RWPE2 (cell line): ENCODE results near the gene ZNF138.

ENCODE experiments used
- ATAC-seq: fragments of 200-7000 bp; cut with Tn5 transposase; 3 replicates; pipeline ENCODE4 v1.9.1; 2021; ENCODE audit warnings: low read depth
- DNase-seq: peaks from one replicate; pipeline ENCODE4 v3.0.0-alpha.2; 2020; ENCODE audit warnings: low spot score
- H3K27ac ChIP-seq: fragments of 450-650 bp; 2 replicates; pipeline ENCODE4 v1.5.1; 2017; ENCODE audit warnings: mild to moderate bottlenecking; ENCODE audit not compliant: poor library complexity, severe bottlenecking
- H3K27me3 ChIP-seq: fragments of 250-450 bp; sonication (Bioruptor Pico); 2 replicates; pipeline ENCODE4 v1.5.1; 2021; ENCODE audit warnings: mild to moderate bottlenecking, moderate library complexity; ENCODE audit not compliant: insufficient read depth, poor library complexity, severe bottlenecking
- H3K36me3 ChIP-seq: fragments of 250-450 bp; sonication (Bioruptor Pico); 2 replicates; pipeline ENCODE4 v1.5.1; 2020; ENCODE audit warnings: low read depth, mild to moderate bottlenecking, moderate library complexity
- H3K4me1 ChIP-seq: fragments of 250-450 bp; sonication (Bioruptor Pico); 2 replicates; pipeline ENCODE4 v1.5.1; 2021; ENCODE audit warnings: mild to moderate bottlenecking, moderate library complexity; ENCODE audit not compliant: insufficient read depth, poor library complexity, severe bottlenecking
- H3K4me3 ChIP-seq: fragments of 250-450 bp; sonication (Bioruptor Pico); 2 replicates; pipeline ENCODE4 v1.5.1; 2021; ENCODE audit warnings: mild to moderate bottlenecking, moderate library complexity; ENCODE audit not compliant: severe bottlenecking
- H3K9me3 ChIP-seq: fragments of 250-450 bp; sonication (Bioruptor Pico); 2 replicates; pipeline ENCODE4 v1.5.1; 2021; ENCODE audit warnings: mild to moderate bottlenecking, moderate library complexity; ENCODE audit not compliant: severe bottlenecking
- TF ChIP-seq, protein P1 (sequence below): fragments of 450-650 bp; IDR thresholded peaks from one replicate; pipeline ENCODE4 v1.5.1; 2017; ENCODE audit warnings: mild to moderate bottlenecking, moderate library complexity; ENCODE audit not compliant: poor library complexity, severe bottlenecking

Gene ZNF138

DNA sequence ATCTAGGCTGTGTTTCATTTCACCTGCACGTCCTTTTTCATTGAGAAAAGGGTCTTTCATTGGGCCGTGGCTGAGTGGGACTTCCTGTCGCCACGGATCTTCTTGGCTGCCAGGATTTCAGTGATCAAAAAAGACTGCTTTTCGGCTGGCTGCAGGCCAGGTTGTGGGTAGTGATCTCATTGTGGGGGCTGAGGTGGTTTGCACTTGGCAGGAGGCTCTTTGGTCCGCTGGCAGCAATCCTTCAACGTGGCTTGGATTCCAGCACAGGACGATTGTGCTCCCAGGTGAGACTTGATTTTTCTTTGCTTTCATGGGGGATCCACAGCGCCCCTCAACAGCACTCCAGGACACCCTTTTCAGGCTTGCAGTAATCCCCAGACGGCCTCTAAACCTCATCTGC is 79.9 kb downstream of the ZNF138 start:
- Histone ChIP-seq H3K27me3 (no peaks in the 10 kb centered on the region), H3K27ac (no peak overlapping the region), H3K9me3 (peaks cover 2% of the 10 kb centered on the region), H3K4me3 (no peak overlapping the region), H3K4me1 (no peaks in the 10 kb centered on the region), H3K36me3 (no peaks in the 10 kb centered on the region)
- DNase-seq (no peak), ATAC-seq (no peak)
- TF ChIP-seq, protein P1, sequence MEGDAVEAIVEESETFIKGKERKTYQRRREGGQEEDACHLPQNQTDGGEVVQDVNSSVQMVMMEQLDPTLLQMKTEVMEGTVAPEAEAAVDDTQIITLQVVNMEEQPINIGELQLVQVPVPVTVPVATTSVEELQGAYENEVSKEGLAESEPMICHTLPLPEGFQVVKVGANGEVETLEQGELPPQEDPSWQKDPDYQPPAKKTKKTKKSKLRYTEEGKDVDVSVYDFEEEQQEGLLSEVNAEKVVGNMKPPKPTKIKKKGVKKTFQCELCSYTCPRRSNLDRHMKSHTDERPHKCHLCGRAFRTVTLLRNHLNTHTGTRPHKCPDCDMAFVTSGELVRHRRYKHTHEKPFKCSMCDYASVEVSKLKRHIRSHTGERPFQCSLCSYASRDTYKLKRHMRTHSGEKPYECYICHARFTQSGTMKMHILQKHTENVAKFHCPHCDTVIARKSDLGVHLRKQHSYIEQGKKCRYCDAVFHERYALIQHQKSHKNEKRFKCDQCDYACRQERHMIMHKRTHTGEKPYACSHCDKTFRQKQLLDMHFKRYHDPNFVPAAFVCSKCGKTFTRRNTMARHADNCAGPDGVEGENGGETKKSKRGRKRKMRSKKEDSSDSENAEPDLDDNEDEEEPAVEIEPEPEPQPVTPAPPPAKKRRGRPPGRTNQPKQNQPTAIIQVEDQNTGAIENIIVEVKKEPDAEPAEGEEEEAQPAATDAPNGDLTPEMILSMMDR = no peak

DNA sequence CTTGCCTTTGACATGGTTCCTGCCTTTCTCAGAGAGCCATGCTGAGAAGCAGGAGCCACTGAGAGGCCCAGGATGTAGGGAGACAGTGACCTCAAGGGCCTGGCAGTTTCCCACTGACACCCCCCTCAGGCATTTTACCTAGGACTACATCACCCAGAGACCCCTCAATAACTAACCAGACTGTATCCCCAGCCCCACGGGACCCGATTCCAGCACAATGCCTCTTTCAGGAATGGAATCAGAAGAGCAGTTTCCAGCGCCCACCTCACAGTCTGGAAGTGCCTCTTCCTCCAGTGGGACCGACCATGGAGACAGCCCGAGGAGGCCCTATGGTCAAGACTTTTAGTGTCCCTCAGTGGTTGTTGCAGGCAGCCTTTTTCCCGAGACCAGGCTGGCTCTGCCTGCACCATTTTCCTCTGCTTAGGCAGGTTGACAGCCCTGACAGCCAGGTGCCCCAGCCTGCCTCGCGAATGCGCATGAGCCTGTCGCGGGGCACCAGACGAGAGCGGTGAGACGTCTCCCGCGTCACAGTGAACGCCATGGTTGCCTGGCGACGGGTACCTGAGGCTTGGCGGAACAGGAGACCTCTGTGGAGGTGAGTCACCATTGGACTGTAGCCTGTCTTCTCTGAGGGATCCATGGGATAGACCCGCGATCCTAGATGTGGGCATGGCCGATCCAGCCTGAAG is 80.5 kb downstream of the ZNF138 start:
- H3K27ac ChIP-seq = no peak overlapping the region
- no peak overlapping the region for H3K4me3 ChIP-seq
- H3K27me3 ChIP-seq = no peaks in the 10 kb centered on the region
- DNase-seq (no peak), ATAC-seq (no peak)
- TF ChIP-seq, protein P1 = no peak
- H3K4me1 ChIP-seq = no peaks in the 10 kb centered on the region
- peaks cover 4% of the 10 kb centered on the region for H3K9me3 ChIP-seq
- no peaks in the 10 kb centered on the region for H3K36me3 ChIP-seq

DNA sequence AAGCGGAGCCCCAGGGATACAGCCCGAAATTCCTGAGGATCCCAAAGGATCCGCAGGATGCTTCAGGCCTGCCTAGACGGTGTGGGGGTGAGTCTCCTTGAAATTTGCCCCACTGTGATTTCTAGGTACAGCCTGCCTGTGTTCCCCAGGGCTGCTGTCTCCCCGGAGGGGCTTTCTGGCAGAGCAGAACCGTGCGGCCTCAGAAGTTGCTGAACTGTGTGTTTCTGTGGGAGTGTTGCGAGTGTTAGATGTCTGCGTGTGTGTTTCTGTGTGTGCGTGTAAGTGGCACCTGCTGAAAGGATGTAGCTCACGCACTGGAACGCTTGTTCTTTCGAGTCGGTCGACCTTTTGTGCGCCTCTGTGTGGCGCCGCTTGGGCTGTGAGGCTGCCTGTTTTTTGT is 81.0 kb downstream of the ZNF138 start:
- Histone ChIP-seq H3K4me3 (no peak overlapping the region), H3K27me3 (no peaks in the 10 kb centered on the region), H3K4me1 (no peaks in the 10 kb centered on the region), H3K27ac (no peak overlapping the region), H3K36me3 (no peaks in the 10 kb centered on the region), H3K9me3 (peaks cover 4% of the 10 kb centered on the region)
- TF ChIP-seq, protein P1 = no peak
- DNase-seq (no peak), ATAC-seq (no peak)

DNA sequence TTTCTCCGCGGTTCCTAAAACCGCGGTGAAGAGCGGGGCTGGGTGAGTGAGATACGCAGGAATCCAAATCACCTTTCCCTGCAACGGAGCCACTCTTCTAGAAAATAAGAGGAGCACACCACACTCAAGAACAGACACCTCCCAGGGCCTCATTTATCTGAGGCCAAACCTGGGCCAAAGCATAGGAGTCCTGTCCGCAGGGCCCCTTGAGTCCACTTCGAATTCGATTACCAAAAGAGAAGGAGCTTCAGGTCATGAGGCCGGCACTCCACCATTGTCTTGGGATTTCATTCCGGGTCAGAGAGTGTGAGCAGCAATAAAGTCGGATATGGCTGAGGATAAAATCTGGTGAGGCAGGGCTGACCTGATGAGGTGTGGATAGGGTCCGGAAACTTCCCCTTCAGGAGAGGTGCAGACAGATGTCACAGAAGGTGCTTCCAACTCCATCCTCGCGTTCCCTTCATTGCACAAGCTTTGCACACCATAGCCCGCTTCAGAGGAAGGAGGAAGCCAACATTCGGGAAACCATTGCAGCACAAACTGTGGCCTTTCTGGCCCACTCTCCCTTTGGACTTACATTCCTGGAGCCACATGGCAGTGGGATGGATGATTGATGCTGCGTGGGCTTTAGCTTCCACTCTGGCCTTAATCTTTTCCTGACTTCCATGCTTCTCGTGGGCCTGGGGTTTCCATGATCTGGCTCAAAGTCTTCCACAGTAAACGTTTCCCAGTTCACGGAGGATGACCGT is 81.6 kb downstream of the ZNF138 start:
- Histone ChIP-seq H3K4me1 (no peaks in the 10 kb centered on the region), H3K9me3 (peaks cover 4% of the 10 kb centered on the region), H3K4me3 (no peak overlapping the region), H3K27me3 (no peaks in the 10 kb centered on the region), H3K27ac (no peak overlapping the region), H3K36me3 (no peaks in the 10 kb centered on the region)
- TF ChIP-seq, protein P1 = no peak
- no peak for ATAC-seq
- no peak for DNase-seq
